Lower leg skin (tissue), 4 donors: ENCODE measurements around the gene KRT84. TPM values are rescaled to one million over a fixed set of nuclear protein-coding genes. Genes with fewer than 3 reads are reported as not detected.

Source experiments
- DNase-seq, 2 donors: peaks; one replicate each; pipeline ENCODE4 v3.0.0-alpha.2; 2019; ENCODE audit warnings: low spot score in 2 of 2
- H3K4me3 ChIP-seq: fragments of 200-600 bp; sonication (generic); 2 replicates; pipeline ENCODE4 v1.5.1; 2017; ENCODE audit warnings: mild to moderate bottlenecking, low read depth; ENCODE audit not compliant: poor library complexity, severe bottlenecking
- CTCF ChIP-seq, 3 donors: fragments of 450-650 bp; IDR thresholded peaks; one replicate each; pipeline ENCODE4 v1.5.1; 2016; ENCODE audit warnings: antibody characterized with exemption in 3 of 3, mild to moderate bottlenecking in 3 of 3, moderate library complexity in 2 of 3
- POLR2A ChIP-seq, 2 donors: fragments of 450-650 bp; IDR thresholded peaks; one replicate each; pipeline ENCODE4 v1.6.1; 2016 to 2017; ENCODE audit warnings: antibody characterized with exemption in 2 of 2, mild to moderate bottlenecking in 1 of 2, moderate library complexity in 1 of 2
- WGBS, 2 donors: methylation state at CpG; one replicate each; pipeline ENCODE4 v1.1.5; 2018; 5-methylcytosine and 5-hydroxymethylcytosine counted together
- intact Hi-C: fragments of 100-400 bp; cut with DNase I; formaldehyde crosslinking; loops from one replicate; pipeline ENCODE4 v1.15.0; 2023; ENCODE audit warnings: low total_unique reads
- total RNA-seq, 4 donors: library from RNA; depleted of rRNA; stranded (reverse); fragments of >200 nt; gene quantifications; one replicate each; pipeline ENCODE4 v1.1.0, GENCODE V29; 2016

Gene KRT84
- total RNA-seq, 4 donors from 2014 or later = 0.46 to 0.75 TPM; not detected in 2

- no peak for TF ChIP-seq CTCF (IDR thresholded peaks at IDR 0.05)
- TF ChIP-seq POLR2A (IDR thresholded peaks at IDR 0.05) = no peak
- DNase-seq = peak in 1 of 2 donors; percentile 50
- 88 to 92% methylated on average over 6 of the region's 6 CpGs for WGBS, 2 donors
- intact Hi-C loops = no loop called here
- no peak overlapping the region for H3K4me3 ChIP-seq
Measured at GRCh38 chr12:52432559-52433207, 47.2 kb upstream of the KRT84 start.

- no peak overlapping the region for H3K4me3 ChIP-seq
- WGBS, 2 donors = 85 to 97% methylated on average over 10 of the region's 10 CpGs
- TF ChIP-seq POLR2A (IDR thresholded peaks at IDR 0.05) = no peak
- TF ChIP-seq CTCF (IDR thresholded peaks at IDR 0.05) = no peak
- intact Hi-C loops = no loop called here
- DNase-seq = no peak
Measured at GRCh38 chr12:52428121-52428520, 42.7 kb upstream of the KRT84 start.

- H3K4me3 ChIP-seq = no peak overlapping the region
- 52 to 69% methylated on average over 1 of the region's 1 CpG for WGBS, 2 donors
- TF ChIP-seq POLR2A (IDR thresholded peaks at IDR 0.05) (no peak), CTCF (IDR thresholded peaks at IDR 0.05) (no peak)
- intact Hi-C loops = no loop called here
- no peak for DNase-seq
Measured at GRCh38 chr12:52427083-52427482, 41.6 kb upstream of the KRT84 start.

- no peak overlapping the region for H3K4me3 ChIP-seq
- 77 to 85% methylated on average over 2 of the region's 2 CpGs for WGBS, 2 donors
- no peak for DNase-seq
- TF ChIP-seq POLR2A (IDR thresholded peaks at IDR 0.05) (no peak), CTCF (IDR thresholded peaks at IDR 0.05) (no peak)
- intact Hi-C loops = no loop called here
Measured at GRCh38 chr12:52426034-52426433, 40.6 kb upstream of the KRT84 start.

GRCh38 chr12:52425466-52425865 lies 40.0 kb upstream of the KRT84 start:
- TF ChIP-seq POLR2A (IDR thresholded peaks at IDR 0.05) (no peak), CTCF (IDR thresholded peaks at IDR 0.05) (no peak)
- intact Hi-C loops = no loop called here
- WGBS, 2 donors = 84 to 94% methylated on average over 5 of the region's 5 CpGs
- H3K4me3 ChIP-seq = no peak overlapping the region
- no peak for DNase-seq
